Activated naive CD8-positive, alpha-beta T cell treated with anti-CD3 and anti-CD28 coated beads, Interleukin-2, amount 50 U/mL, for 16 hours (primary cell): ENCODE results near the gene PDS5A.
"Not testable (repeated sequence)": the region's sequence is repeated elsewhere in the genome, so short reads cannot be mapped to it uniquely, and the experiment has no call there.

ENCODE experiments used
- DNase-seq: peaks from one replicate; pipeline ENCODE4 v3.0.0-alpha.2; 2020; ENCODE audit warnings: low read depth, low spot score

The PDS5A gene

DNA sequence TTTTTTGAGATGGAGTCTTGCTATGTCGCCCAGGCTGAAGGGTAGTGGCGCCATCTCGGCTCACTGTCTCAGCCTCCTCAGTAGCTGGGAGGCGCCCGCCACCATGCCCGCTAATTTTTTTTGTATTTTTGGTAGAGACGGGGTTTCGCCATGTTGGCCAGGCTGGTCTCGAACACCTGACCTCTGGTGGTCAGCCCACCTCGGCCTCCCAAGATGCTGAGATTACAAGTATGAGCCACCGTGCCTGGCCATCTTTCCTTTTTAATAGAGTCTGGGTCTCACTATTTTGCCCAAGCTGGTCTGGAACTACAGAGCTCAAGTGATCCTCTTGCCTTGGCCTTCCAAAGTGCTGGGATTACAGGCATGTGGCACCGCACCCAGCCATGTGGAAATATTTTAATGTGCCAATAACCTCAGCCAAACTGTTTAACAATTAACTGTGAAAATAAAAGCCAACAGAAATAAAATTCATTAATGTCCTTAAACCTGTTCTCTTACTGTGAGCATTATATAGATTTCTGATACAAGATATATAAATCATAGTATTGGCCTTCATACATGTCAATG, 16.3 kb downstream of the PDS5A start:
- DNase-seq = no peak

DNA sequence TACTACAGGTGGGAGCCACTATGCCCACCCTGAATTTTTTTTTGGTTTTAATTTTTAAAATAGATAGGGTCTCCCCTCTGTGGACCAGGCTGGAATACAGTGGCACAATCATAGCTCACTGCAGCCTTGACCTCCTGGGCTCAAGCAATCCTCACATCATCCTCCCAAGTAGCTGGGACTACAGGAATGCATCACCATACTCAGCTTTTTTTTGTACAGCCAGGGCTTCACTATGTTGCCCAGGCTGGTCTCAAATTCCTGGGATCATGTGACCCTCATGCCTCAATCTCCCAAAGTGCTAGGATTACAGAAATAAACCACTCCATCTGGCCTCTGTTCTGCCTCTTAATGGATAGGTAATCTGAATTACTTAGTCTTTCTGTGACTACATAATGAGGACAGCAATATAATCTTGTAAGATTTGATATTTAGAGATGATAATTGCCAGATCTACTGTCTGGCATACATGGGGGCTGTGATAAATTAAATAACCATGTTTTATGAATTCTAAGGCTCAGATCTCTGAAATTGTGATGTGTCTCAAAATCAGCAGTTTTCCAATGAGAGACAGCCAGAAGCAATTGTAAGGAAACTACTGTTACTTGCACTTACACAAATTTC, 26.7 kb downstream of the PDS5A start:
- no peak for DNase-seq

DNA sequence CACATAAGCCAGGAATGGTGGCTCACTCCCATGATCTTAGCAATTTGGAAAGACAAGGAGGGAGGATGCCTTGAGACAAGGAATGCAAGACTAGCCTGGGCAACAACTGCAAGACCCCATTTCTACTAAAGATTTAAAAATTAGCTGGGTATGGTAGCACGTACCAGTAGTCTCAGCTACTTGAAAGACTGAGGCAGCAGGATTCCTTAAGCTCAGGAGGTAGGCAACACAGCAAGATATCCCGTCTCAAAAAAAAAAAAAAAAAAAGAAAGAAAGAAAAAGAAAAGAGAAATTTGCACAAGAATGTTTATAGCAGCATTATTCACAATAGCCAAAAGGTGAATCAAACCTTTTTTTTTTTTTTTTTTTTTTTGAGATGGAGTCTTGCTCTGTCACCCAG, 29.7 kb downstream of the PDS5A start:
- DNase-seq = no peak

DNA sequence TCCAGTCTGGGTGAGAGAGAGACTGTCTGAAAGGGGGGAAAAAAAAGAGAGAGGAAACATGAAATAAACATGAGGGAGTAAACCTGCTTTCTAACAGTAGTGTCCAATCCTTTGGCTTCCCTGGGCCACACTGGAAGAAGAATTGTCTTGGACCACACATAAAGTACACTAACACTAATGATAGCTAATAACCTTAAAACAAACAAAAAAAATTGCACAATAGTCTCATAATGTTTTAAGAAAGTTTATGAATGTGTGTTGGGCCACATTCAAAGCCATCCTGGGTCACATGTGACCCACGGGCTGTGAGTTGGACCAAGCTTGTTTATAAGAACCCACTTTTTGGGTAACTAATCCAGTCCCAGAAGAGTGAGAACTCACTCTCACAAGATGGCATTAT, 30.3 kb downstream of the PDS5A start:
- DNase-seq = no peak

DNA sequence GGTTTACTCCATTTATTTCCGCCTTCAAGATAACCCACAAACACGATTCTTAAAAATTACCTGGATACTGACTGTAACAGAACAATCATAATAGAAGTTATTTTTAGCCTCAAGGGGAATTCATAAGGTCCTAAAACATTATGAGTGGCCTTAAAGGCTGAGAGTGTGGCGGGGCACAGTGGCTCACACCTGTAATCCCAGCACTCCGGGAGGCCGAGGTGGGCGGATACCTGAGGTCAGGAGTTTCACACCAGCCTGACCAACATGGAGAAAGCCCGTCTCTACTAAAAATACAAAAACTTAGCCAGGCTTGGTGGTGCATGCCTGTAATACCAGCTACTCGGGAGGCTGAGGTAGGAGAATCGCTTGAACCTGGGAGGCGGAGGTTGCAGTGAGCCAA, 33.5 kb downstream of the PDS5A start:
- DNase-seq = not testable (repeated sequence)

DNA sequence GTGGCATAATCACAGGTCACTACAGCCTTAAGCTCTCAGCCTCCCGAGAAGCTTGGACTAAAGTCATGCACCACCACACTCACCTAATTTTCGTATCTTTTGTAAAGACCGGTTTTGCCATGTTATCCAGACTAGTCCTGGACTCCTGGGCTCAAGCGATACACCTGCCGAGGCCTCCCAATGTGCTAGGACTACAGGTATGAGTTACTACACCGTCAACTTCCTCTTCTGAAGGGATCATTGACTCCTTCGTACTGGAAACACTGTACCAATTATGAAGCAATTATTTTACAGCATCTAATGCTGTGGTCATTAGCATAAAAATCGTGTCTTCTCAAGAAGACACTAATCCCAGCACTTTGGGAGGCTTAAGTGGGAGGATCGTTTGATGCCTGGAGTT, 35.2 kb downstream of the PDS5A start:
- DNase-seq = no peak

DNA sequence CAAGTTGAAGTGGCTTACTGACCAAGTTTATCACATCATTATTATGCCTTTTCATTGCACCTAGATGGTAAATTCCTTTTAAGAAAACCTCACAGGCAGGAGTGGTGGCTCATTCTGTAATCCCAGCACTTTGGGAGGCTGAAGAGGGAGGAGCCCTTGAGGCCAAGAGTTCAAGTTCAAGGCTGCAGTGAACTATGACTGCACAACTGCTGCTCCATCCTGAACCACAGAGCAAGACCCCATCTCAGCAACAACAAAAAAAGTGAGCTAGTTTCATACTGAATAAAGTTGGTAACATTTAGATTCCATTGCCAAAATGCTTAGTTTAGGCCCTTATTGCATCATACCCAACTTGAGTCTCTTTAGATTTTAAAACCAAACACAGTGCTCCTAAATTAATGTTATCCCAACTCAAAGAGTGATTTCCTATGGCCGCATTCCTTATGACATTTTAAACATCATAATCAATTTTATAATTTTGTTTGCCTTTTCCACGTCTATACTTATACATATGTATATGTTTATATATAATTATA, 36.0 kb downstream of the PDS5A start:
- DNase-seq = no peak

DNA sequence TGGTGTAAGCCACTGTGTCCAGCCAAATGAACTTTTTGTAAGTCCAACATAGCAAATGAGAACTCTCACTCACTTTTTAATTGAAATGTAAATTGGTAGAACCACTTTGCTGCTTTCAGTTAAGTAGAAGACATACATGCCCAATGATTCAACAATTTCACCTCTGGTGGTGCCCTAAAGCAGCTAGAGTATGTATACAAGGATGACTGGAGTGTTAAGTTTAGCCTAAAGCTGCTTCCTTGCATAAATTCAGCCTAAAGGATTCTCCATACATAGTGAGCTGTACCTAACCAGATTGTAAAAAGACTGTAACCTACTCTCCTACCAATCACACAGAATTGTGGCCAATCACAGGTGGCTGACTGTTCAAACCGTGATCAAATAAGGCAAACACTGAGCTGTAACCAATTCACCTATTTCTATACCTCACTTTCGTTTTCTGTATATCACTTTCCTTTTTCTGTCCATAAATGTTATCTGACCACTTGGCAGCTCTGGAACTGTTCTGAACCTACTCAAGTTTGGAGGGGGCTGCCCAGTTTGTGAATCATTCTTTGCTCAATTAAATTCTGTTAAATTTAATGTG, 39.9 kb downstream of the PDS5A start:
- no peak for DNase-seq

DNA sequence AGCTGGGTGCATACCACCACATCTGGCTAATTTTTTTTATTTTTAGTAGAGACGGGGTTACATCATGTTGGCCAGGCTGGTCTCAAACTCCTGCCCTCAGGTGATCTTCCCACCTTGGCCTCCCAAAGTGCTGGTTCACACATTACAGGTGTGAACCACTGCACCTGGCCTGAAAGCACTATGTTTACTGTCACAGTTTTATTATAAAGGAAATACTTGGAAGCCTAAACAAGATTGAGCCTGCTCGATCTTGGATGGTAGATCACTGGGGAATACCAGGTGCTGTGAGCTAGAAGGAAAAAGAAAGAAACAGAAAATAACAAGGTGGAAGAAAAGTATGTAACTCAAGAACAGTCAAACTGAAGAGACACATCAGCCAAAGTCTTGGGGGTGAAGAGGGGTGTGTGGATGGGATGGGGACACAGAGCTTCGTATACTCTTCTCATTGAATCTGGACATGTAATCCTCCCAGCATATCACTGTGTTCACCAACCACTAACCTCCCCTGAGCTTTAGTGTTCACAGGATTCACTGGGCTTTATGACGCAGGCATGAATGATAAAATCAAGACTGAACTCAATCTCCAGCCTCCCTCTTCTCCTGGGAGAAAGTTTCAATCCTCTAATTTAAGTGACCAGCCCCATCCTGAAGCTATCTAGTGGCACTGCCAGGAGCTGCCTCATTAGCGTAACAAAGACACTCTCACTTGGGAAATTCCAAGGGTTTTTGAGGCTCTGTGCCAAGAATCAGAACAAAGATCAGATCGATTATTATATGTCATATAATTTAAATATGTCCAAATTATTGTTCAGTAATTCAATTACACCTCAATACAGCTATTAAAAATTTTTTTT, 40.9 kb downstream of the PDS5A start:
- no peak for DNase-seq

DNA sequence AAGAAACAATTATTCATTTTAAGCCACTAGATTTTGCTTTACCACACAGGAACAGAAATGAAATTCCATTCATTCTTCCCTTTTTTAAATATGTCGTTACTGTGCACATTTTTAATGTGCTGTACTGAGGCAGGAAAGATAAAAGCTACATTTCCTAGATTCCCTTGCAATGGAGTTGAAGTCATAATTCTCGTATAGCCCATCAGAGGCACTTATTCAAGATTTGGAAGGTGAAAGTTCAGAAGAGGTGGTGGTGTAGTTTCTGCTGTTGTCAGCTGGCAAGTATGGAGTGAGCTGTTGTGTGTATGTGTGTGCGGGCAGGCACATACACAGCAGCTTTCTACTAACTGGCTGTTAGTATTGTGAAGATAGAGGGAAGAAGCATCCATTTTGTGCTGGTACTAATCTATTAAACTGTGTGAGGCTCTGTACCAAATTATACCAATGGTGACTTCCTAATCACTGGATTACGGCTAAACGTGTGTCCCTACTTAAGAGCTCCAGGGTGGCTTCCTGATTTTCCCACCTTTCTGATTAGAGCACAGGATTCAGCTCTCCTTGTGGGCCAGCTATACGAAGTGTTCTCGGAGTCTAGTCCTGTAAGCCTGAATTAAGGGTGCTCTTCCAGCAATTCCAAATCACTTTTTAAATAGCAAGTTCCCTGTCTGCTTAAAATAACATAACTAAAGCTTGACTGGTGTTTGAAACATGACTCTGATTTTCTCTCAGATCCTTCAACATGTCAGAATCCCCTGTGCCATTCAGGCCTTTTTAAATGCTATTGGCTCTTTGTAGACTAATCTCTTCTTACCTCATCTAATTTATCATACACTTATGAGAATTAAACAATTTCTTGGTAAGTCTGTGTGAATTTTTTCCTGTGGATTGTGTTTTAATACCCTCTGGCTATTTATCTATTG, 43.8 kb downstream of the PDS5A start:
- no peak for DNase-seq

DNA sequence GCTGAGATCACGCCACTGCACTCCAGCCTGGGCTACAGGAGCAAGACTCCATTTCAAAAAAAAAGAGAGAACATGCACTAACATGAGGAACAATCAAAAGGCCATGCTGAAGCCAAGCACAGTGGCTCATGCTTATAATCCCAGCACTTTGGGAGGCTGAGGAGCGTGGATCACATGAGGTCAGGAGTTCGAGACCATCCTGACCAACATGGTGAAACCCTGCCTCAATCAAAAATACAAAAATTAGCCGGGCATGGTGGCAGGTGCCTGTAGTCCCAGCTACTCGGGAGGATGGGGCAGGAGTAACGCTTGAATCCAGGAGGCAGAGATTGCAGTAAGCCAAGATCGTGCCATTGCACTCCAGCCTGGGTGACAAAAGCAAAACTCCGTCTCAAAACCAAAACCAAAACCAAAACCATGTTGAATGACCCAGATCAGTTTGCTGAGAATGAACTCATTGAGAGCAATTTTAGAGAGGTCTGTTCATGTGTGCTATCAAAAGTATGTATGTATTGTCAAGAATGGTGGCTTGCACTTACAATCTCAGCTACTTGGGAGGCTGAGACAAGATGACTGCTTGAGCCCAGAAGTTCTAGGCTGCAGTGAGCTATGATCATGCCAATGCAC, 44.8 kb downstream of the PDS5A start:
- no peak for DNase-seq

DNA sequence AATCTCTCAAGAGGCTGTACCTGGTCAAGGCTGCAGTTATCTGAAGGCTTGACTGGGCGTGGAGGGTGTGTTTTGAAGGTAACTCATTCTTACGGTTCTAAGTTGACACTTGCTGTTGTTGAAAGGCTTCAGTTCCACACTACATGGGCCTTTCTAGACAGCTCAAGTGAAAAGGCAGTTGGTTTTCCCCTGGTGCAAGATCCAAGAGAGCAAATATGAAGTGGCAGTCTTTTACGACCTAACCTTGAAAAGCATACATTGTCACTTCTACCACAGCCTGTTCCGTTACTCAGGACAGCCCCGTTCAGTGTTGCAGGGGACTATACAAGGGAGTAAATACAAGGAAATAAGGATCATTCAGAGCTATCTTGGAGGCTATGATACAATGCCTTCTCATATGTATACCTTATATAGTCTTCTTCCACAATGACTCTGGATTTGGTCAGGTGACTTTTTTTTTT, 46.2 kb downstream of the PDS5A start:
- DNase-seq = no peak

DNA sequence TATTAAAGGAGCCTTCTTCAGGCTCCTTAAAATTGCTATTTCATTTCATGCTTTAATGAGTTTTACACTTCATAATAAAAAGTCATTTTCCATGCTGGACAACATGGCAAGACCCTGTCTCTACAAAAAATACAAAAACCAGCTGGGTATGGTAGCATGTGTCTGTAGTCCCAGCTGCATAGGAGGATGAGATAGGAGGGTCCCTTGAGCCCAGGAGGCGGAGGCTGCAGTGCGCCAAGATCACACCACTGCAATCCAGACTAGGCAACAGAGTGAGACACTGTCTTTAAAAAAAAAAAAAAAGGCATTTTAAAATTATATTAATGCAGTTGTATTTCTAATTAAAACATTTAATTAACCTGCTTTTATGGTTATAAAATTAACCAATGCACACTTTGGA, 49.2 kb downstream of the PDS5A start:
- no peak for DNase-seq

DNA sequence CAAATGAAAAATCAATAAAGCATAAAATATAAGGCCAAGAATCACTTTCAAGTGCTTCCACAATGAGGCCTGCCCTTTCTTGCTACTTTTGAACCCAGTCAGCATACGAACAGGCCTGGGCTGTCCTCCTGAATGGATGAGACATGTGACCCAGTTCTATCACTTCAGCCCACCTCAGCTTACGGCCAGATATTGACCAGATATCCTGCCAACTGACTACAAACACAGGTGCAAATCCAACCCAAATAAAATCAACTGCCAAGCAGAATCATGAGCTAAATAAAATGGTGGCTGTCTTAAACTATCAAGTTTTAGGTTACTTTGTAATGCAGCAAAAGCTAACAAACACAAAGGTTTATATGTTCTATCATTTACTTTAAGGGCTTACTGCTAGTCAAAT, 53.7 kb downstream of the PDS5A start:
- DNase-seq = no peak

DNA sequence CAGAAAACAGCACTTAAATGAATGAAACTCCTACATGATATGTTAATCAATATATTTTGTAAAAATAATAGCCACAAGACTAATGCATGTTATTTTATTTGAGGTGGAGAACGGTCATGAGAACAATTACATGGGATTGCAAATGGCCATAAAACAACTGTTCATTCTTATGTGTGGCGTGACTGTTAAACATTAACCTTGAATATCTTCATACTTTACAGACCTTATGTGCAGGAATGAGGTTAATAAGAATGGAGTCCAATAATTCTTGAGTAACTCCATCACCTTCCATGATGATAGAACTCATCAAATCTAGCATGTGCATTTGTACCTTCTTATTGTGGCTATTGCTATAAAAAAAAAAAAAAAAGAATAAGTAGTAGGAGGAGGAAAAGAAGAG, 55.3 kb downstream of the PDS5A start:
- DNase-seq = no peak

DNA sequence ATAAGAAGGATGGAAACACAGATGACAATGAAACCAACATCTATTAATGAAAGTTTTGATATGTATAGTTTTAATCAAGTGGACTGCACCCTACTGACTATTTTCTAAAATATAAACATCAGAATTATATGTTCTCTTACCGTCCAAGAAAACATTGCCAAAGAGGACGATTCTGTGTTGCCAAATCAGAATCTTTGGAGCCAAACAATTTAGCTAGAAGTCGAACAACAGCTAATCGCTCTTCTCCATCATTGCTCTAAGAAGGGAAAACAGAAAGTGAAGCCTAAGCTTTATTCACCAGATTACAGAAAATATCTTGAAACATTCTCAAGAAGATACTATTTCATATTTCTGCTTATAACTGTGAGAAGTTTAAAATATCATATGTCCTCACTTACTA, 64.2 kb downstream of the PDS5A start:
- no peak for DNase-seq

DNA sequence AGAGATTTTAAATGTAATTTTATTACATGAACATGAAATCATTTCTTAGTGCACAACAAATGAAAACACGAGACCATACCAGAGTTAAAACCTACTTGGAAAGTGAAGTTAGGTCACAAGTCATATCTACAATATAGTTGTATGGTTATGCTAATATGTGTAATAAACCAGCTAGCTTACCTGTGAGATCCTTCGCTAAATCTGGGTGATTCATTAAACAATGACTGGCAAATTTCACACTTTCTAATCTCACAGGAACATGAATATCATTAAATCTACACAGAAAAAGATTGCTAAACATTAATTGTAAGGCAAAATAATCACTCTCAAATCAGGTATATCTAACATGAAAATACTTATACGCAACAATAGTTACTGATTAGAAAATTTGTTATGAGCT, 67.6 kb downstream of the PDS5A start:
- no peak for DNase-seq

DNA sequence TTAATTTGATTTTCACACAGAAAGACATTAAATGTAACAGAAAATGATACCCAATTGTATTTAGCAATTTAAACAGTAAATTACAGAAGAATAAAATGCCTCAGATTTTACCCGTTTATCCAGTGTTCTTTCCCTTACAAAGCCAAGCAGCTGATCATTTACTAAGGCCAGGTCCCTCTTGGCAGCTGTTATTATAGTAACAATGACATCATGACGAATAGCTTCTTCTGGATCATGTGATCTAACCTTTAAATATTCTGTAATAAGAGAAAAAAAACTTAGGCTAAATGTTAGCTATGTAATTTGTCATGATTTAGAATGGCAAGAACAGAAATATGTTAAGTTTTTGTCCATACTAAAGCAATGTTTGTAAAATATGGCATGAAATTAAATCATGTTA, 69.4 kb downstream of the PDS5A start:
- DNase-seq = no peak

DNA sequence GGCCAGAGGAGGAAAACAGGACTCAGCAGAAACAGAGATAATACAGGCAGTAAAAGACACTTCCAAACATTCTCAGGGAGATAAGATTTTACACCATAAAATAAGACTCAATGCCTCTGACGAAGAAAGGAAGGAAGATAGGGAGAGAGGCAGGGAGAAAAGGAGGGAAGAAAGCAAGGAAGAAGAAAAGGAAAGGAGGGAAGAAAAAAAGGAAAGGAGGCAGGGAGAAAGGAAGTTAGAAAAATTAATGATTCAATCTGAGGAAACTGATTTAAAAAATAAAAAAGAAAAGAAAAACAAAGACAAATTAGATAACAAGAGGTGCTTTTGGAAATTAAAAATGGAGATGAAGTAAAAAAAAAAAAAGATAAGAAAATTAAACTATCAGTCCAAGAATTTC, 72.1 kb downstream of the PDS5A start:
- no peak for DNase-seq

DNA sequence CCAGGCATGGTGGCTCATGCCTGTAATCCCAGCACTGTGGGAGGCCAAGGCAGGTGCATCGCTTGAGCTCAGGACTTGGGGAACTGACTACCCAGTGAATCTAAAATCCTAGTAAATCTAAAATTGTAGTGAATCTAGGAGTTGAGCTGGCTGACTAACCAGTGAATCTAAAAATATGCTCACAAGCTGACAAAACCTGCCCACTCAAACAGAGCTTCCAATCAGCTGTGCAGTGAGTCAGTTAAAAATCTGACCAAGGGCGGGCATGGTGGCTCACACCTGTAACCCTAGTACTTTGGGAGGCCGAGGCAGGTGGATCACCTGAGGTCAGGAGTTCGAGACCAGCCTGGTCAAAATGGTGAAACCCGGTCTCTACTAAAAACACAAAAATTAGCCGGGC, 72.7 kb downstream of the PDS5A start:
- DNase-seq = not testable (repeated sequence)

DNA sequence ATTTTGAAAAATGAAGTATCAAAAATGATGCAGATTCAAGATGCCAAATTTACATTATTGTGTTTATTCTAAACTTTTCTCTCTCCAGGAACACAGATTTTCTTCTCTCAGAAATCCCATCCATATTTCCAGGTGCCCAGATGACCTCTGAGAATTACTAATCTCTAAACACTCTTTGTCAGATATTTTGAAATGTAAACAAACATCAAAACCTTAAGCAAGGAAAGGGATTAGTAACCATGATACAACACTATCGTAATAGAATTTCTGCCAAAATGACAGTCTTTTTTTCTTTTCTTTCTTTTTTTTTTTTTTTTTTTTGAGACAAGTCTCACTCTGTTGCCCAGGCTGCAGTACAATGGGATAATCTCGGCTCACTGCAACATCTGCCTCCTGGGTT, 76.7 kb downstream of the PDS5A start:
- DNase-seq = no peak
